Measurements from ENCODE around the gene RNASE1.

Gene RNASE1

GRCh38 chr14:20807304-20808161, 4.9 kb upstream of the RNASE1 start:
- no peak for DNase-seq

GRCh38 chr14:20805485-20805884, 2.8 kb upstream of the RNASE1 start:
- DNase-seq, result no peak

- no peak for DNase-seq
Observed at GRCh38 chr14:20803223-20803622, 579 bp upstream of the RNASE1 start.

GRCh38 chr14:20801726-20802125, 918 bp downstream of the RNASE1 start:
- no peak for DNase-seq

- no peak for DNase-seq
Observed at GRCh38 chr14:20799892-20800544, 2.6 kb downstream of the RNASE1 start.

GRCh38 chr14:20799456-20799891, 3.2 kb downstream of the RNASE1 start:
- no peak for DNase-seq

- no peak for DNase-seq
Observed at GRCh38 chr14:20798932-20799331, 3.7 kb downstream of the RNASE1 start.

GRCh38 chr14:20798318-20798717, 4.3 kb downstream of the RNASE1 start:
- DNase-seq, result no peak

GRCh38 chr14:20797164-20797563, 5.5 kb downstream of the RNASE1 start:
- DNase-seq, result no peak

- DNase-seq, result no peak
Observed at GRCh38 chr14:20794644-20795369, 7.8 kb downstream of the RNASE1 start.

- DNase-seq, result no peak
Observed at GRCh38 chr14:20792556-20792955, 10.1 kb downstream of the RNASE1 start.

GRCh38 chr14:20791597-20791996, 11.0 kb downstream of the RNASE1 start:
- DNase-seq, result no peak

- DNase-seq, result no peak
Observed at GRCh38 chr14:20791187-20791586, 11.5 kb downstream of the RNASE1 start.

GRCh38 chr14:20790464-20791116, 12.1 kb downstream of the RNASE1 start:
- DNase-seq, result no peak

GRCh38 chr14:20789230-20789813, 13.3 kb downstream of the RNASE1 start:
- DNase-seq, result no peak

- no peak for DNase-seq
Observed at GRCh38 chr14:20787025-20787424, 15.6 kb downstream of the RNASE1 start.

GRCh38 chr14:20782280-20782890, 20.3 kb downstream of the RNASE1 start:
- DNase-seq, result no peak

GRCh38 chr14:20781803-20782202, 20.8 kb downstream of the RNASE1 start:
- no peak for DNase-seq

- no peak for DNase-seq
Observed at GRCh38 chr14:20775901-20776300, 26.7 kb downstream of the RNASE1 start.

- no peak for DNase-seq
Observed at GRCh38 chr14:20775043-20775442, 27.6 kb downstream of the RNASE1 start.

GRCh38 chr14:20774258-20774824, 28.3 kb downstream of the RNASE1 start:
- DNase-seq, result no peak

- DNase-seq, result no peak
Observed at GRCh38 chr14:20772650-20773049, 30.0 kb downstream of the RNASE1 start.
